T1000 (cell line): ENCODE results near the gene NR2F1-AS1.

Source experiments
- DNase-seq: peaks from one replicate; lab custom pipeline; 2025; ENCODE audit warnings: mixed read lengths; lab: John Stamatoyannopoulos, UW

NR2F1-AS1 gene

DNA sequence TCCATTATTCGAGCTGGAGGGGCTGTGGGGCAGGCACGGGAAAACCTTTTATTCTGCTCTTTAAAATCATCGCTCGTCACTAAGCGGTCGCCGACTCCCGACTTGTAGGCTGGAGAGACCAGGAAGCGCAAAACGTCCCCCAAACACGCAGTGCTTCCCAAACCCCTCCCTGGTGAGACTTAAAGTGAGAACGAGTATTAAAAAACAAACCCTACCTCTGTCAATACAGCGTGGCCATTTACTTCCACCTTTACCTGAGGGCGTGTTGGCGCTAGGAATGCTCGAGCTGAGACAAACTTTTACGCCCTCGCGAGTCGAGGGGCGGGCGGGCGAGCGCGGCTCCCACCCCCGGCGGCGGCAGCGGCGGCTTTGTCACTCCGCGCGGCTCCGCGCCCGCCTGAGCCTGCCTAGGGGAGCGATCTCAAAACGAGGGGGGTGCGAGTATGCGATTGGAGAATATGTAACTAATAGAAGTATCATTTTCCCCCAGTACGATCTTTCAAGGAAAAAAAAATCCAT lies at the start of gene NR2F1-AS1:
TSS of gene NR2F1-AS1 (minus strand) at position 293 of the 519 bp plus-strand sequence.
- DNase-seq, result peak; percentile 53

- no peak for DNase-seq
Observed at GRCh38 chr5:93626801-93627200, 45.8 kb upstream of the NR2F1-AS1 start.

DNA sequence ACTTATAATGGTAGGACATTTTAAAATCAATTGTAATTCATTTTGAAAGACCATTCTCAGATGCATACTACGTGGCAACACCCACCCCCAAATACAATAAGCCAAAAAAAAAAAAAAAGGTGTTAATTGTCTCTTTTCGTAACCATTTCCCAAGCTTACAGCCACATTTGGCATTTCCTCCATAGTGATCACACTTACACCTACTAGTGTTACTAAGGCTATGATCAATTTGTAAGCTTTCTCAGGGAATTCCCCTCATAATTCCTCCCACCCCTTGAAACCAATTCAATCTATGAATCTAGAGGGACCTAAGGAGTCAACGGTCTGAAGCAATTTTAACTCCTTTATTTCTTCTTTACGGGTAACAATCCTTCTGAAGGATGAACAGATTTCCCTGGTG lies 42.1 kb upstream of the NR2F1-AS1 start:
- DNase-seq, result no peak

GRCh38 chr5:93622240-93622885 lies 41.3 kb upstream of the NR2F1-AS1 start:
- no peak for DNase-seq

DNA sequence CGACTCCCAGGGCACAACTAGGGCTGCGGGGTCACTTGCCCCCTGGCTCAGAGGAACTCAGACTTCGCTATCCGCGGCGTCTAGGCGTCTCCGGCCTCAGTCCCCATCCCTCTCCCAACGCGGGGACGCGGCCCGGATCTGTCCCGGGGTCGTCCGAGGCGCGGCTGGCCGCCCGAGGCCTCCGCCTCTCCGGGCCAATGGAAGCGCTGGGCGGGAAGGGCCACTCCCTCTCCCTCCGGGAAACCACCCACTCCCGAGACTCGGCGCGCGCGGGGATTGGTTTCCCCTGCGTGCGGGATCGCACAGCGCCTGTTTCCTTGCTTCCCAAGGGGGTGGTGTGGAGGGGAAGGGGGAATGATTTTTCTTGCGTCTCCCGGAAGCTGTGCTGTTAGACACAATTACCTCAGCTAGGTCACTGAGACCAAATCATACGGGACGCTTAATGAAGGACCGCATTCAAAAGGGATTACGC lies 40.3 kb upstream of the NR2F1-AS1 start:
- DNase-seq, result peak; percentile 78

DNA sequence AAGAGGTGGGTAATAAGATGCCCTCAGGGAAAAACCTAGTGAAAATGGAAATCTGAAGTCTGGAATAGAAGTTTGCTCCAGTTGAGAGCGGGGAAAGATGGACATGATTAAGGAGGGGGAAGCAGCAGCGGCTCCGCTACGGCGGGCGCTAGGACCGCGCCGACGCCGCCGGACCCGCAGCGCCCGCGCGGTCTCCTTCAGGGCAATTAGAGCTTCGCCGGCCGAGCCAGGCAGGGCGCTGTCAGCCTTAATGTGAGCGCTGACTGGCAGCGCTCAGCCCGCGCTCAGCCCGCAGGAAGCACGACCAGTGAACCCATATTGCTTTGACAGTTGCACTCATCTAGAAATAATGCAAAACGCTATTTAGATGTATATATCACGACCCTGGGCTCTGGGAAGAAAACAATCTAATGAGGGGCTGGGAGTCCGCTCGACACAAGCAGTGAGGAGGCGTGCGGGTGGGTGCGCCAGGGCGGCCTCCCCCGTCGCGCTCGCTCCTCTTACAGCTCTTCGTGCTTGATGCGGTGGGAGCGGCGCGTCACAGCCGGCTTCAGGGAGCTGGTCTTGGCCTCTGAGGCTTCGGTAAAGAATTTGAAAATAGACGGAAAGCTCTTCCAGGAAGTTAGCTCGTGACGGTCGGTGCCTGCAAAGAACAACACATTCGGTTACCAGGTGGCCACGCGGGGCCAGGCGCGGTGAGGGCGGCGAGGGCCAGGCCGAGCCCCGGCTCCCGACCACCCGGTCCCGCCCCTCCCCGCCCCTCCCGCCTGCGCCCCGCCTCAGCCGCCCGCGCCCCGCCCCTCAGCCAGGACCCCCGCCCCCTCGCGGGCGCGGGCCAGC lies 39.7 kb upstream of the NR2F1-AS1 start:
- peak; percentile 50 for DNase-seq

DNA sequence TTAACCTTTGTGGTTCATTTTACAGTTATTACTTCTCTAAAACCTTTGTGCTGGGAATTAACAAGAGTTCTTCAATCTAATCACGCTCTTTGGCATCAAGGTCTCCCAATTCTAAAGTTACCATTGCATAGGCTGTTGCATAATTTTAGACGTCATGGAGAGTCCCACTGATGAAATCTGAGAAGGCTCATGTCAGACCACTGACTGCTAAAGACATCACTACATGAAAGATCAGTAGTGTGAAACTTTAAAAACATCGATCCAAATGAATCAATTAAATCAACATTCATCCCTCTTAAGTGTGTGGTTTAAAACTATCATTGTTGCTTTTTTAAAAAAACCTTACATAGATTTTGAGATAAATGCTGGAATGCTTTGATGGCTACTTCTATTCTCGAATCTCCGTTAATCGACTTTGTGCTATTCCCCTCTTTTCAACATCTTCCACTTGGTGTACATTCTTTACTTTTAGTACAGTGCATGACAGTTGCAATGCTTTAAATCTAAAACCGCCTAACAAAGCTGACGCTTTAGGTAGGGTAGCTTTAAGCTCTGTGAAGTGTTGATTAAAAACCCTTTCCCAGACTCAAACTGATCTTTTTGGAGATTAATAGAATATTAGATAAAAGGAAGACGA lies 35.6 kb upstream of the NR2F1-AS1 start:
- no peak for DNase-seq

- no peak for DNase-seq
Observed at GRCh38 chr5:93612855-93613243, 31.8 kb upstream of the NR2F1-AS1 start.

- DNase-seq, result no peak
Observed at GRCh38 chr5:93611976-93612854, 31.2 kb upstream of the NR2F1-AS1 start.

DNA sequence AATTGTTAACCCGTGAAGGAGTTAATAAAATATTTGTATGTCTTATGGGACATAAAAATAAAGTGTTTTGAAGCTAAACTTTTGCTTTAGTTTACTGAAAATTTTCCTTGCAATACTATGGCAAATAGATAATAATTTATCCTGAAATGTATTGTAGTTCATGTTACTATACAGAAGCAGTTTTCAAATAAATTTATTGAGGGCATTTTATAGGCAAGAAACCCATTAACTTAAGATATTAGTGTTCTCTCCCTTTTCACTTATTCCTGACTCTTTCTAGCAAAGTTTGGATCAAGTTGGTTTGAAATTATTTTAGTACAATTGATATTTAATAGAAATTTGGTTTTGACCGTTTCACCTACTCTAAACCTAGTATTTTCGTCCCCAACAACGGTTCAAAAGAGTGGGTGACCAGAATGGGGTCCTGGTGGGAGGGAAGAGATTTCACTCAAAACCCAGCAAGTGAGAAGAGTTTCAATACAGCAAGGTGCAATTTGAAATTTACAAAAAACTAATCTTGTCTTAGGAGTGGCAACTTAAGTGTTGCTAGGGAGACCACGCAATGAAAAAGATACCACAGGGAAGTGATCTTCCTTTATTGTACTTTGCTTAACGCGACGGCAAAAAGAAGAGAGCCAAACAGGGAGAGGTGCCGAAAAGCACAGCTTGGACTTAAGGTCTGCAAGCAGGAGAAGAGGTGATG lies 30.4 kb upstream of the NR2F1-AS1 start:
- DNase-seq, result no peak

- no peak for DNase-seq
Observed at GRCh38 chr5:93610581-93611272, 29.7 kb upstream of the NR2F1-AS1 start.

DNA sequence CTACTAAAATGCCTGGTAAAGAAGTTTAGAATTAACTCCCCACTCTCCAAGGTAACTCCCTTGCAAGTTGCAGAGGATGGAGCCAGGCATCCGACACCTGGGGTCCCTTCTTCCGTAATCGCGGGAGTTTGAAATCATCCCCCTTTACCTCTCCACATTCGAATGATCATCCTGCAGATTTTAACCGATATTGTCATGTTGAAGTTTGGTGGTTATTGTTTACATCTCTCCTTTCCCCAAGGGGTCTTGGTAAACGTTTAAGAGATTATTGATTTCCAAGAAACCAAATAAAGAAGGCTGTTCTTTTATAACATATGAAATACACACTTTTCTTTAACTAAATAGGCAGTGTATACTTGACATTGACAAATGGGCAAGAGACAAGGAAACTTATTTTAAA lies 28.7 kb upstream of the NR2F1-AS1 start:
- no peak for DNase-seq

DNA sequence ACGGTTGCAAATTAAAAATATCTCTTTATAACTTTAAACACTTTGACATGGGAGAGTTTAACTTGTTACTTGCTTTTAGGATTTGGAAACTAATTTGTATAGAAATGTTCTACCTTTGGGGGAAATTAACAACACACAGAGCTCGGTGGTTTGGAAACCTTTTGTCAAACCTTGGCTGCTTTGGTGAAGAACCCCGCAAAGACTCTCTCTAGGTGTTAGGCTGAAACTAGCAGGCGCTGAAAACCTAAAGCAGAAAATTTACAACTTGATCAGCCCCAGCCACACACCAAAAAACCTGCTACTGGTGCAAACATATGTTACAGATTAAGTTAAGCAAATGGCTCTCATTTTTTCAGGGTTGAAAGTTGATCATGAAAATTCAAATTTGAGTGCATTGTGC lies 27.8 kb upstream of the NR2F1-AS1 start:
- DNase-seq, result no peak

- DNase-seq, result no peak
Observed at GRCh38 chr5:93607367-93608258, 26.6 kb upstream of the NR2F1-AS1 start.

GRCh38 chr5:93606382-93606752 lies 25.3 kb upstream of the NR2F1-AS1 start:
- no peak for DNase-seq

- no peak for DNase-seq
Observed at GRCh38 chr5:93604644-93605515, 23.9 kb upstream of the NR2F1-AS1 start.

- DNase-seq, result no peak
Observed at GRCh38 chr5:93603793-93604643, 23.0 kb upstream of the NR2F1-AS1 start.
